ENCODE measurements around the gene PGC. TPM values are rescaled to one million over a fixed set of nuclear protein-coding genes. Genes with fewer than 3 reads are reported as not detected.

Gene PGC
- total RNA-seq, 1 donor from 2014 or later: not detected

GRCh38 chr6:41736800-41737555 is 10.2 kb downstream of the PGC start:
- Mint-ChIP-seq H3K27me3 (ENCODE audit: low read depth) (no peaks in the 10 kb centered on the region), H3K4me1 (ENCODE audit: low read depth) (peaks cover 15% of the 10 kb centered on the region), H3K36me3 (ENCODE audit: low read depth) (no peaks in the 10 kb centered on the region), H3K9me3 (no peaks in the 10 kb centered on the region), H3K4me3 (ENCODE audit: low read depth) (no peak overlapping the region), H3K27ac (no peak overlapping the region)
- DNase-seq (ENCODE audit: low spot score): no peak
- intact Hi-C loops (cut with micrococcal nuclease): loop anchor here (10.0 kb wide), 1 partner anchor 662 kb away; the partner anchor contains the start of genes NFYA and OARD1

- no peaks in the 10 kb centered on the region for H3K27me3 Mint-ChIP-seq (ENCODE audit: low read depth)
- DNase-seq (ENCODE audit: low spot score): no peak
- peaks cover 19% of the 10 kb centered on the region for H3K4me1 Mint-ChIP-seq (ENCODE audit: low read depth)
- H3K36me3 Mint-ChIP-seq (ENCODE audit: low read depth): no peaks in the 10 kb centered on the region
- no peaks in the 10 kb centered on the region for H3K9me3 Mint-ChIP-seq
- peak overlapping the region; percentile 72 for H3K4me3 Mint-ChIP-seq (ENCODE audit: low read depth)
- H3K27ac Mint-ChIP-seq: no peak overlapping the region
- intact Hi-C loops (cut with micrococcal nuclease): loop anchor here (10.0 kb wide), 1 partner anchor 661 kb away; the partner anchor contains the start of genes NFYA and OARD1
Observed at GRCh38 chr6:41736186-41736733, 10.9 kb downstream of the PGC start.

- Mint-ChIP-seq H3K4me3 (ENCODE audit: low read depth) (peak within 1 kb of the TSS; percentile 72), H3K27me3 (ENCODE audit: low read depth) (no peaks in the 10 kb centered on the region), H3K36me3 (ENCODE audit: low read depth) (no peaks in the 10 kb centered on the region), H3K27ac (no peak within 1 kb of the TSS), H3K4me1 (ENCODE audit: low read depth) (peaks cover 23% of the 10 kb centered on the region), H3K9me3 (no peaks in the 10 kb centered on the region)
- peak; percentile 92 for DNase-seq (ENCODE audit: low spot score)
- intact Hi-C loops (cut with micrococcal nuclease): loop anchor here (1.0 to 10.0 kb wide), 5 partner anchors 29 to 661 kb away; partner anchors contain the start of genes NFYA, OARD1, PRICKLE4 and TAF8
Observed at GRCh38 chr6:41735427-41736185, 11.6 kb downstream of the PGC start, which contains the start of gene TFEB. TSS of gene TFEB (minus strand) at chr6:41735608. CDS start at chr6:41691213, 44,395 bp downstream.

- intact Hi-C loops (cut with micrococcal nuclease): loop anchor here (1.0 to 10.0 kb wide), 6 partner anchors 28 to 660 kb away; partner anchors contain the start of genes NFYA, OARD1, PRICKLE4 and TAF8
- peaks cover 30% of the 10 kb centered on the region for H3K4me1 Mint-ChIP-seq (ENCODE audit: low read depth)
- peak overlapping the region; percentile 72 for H3K4me3 Mint-ChIP-seq (ENCODE audit: low read depth)
- DNase-seq (ENCODE audit: low spot score): peak; percentile 62
- H3K27ac Mint-ChIP-seq: no peak overlapping the region
- no peaks in the 10 kb centered on the region for H3K27me3 Mint-ChIP-seq (ENCODE audit: low read depth)
- no peaks in the 10 kb centered on the region for H3K36me3 Mint-ChIP-seq (ENCODE audit: low read depth)
- H3K9me3 Mint-ChIP-seq: no peaks in the 10 kb centered on the region
Observed at GRCh38 chr6:41734666-41735426, 12.4 kb downstream of the PGC start.

DNA sequence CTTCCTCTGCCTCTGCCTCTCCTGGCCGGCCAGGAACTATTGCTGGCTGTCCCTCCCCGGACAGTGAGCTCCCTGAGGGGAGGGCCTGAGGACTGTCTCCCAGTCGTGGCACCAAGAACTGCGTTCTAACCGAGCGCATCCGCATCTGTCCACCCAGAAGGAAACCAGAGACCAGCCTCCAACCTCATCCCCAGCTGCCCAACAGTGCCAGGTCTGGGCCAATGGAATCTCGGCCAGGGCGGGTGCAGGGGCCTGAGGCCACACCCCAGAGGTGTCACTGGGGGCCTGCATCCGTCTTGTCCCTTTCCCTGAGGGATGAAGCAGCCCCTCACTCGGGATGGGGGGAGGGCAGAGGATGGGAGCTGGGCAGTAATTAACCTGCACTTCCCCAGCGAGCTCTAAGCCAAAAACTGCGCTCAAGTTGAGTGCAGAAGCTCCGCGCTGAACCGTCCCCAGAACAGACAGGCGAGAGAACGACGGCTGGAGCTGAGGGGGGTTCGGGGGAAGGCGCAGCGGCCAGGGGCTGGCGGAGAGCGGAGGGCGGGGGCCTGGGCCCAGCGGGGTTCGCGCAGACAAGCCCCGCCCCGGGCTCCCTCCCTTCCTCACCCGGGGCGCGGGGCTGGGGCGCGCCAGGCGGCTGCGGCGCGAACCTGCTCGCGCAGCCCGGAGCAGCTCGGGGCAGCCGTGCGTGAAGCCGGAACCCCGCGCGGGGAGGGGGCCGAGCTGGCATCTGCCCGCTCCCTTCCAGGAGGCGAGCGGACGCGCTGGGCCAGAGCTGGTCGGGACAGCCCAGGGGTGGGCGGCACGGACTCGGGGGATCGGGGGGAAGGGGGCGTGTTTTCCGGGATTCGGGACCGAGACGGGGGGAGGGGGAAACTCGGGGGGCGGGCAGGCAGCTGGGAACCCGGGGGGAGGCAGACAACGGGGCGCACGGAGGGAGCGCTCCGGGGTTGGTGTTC is 13.2 kb downstream of the PGC start:
- Mint-ChIP-seq H3K36me3 (ENCODE audit: low read depth) (no peaks in the 10 kb centered on the region), H3K27me3 (ENCODE audit: low read depth) (no peaks in the 10 kb centered on the region), H3K27ac (peak overlapping the region; percentile 65), H3K4me1 (ENCODE audit: low read depth) (peaks cover 30% of the 10 kb centered on the region), H3K4me3 (ENCODE audit: low read depth) (peak overlapping the region; percentile 82), H3K9me3 (no peaks in the 10 kb centered on the region)
- DNase-seq (ENCODE audit: low spot score): peak; percentile 62
- intact Hi-C loops (cut with micrococcal nuclease): loop anchor here (1.0 to 10.0 kb wide), 5 partner anchors 27 to 659 kb away; partner anchors contain the start of genes NFYA, OARD1, TAF8 and TOMM6

DNA sequence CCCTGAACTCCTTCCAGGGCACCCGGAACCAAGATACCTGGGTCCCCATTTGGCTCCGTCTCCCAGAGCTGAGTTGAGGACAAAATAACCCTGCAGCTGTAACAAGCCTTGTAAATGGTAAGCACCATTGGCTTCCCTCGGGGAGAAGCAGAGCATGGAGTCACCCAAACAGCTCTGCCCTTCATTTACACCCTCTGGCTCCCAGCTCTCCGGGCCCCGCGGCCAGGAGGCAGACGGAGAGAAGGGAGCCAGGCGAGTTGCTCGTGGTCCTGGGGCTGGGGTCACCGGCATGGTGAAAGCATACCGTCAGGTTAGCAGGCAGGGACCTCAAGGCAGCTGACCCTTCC is 13.9 kb downstream of the PGC start:
- Mint-ChIP-seq H3K36me3 (ENCODE audit: low read depth) (no peaks in the 10 kb centered on the region), H3K4me1 (ENCODE audit: low read depth) (peaks cover 30% of the 10 kb centered on the region), H3K9me3 (no peaks in the 10 kb centered on the region), H3K4me3 (ENCODE audit: low read depth) (peak overlapping the region; percentile 82), H3K27me3 (ENCODE audit: low read depth) (no peaks in the 10 kb centered on the region), H3K27ac (no peak overlapping the region)
- intact Hi-C loops (cut with micrococcal nuclease): loop anchor here (10.0 kb wide), 1 partner anchor 659 kb away; the partner anchor contains the start of genes NFYA and OARD1
- no peak for DNase-seq (ENCODE audit: low spot score)

DNA sequence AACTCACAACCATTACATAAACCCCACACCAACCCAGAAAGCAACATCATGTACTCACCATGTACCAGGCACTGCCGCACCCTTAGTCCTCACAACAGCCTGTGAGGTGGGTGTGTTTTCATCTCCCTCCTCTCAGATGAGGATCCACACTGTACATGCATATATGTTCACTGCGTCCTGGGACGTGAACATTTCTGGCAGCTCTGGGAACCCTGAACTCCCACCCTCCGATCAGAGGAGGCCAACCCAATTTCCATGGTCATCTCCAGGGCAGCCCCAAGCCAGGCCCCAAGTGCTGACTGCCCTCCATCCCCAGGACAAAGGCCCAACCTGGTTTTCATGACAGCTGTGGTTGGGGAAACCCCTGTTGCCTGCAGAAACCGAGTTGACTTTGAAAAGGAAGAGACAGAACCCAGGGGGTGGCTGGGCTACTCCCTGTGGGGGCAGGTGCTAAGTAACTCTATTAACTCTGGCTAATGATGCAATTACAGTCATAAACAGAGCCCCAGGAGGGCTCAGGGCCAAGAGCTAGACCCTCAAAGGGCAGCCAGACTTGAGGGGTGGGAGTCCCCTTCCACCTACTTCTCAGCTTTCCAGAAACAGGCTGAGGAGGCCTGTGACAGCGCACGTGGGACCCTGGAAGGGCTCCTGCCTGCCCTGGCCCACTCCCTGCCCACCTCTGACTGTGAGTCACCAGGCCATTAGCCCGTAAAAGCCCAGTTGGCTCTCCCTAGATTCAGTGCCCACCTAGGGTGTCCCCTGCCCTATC is 14.4 kb downstream of the PGC start:
- Mint-ChIP-seq H3K27me3 (ENCODE audit: low read depth) (no peaks in the 10 kb centered on the region), H3K4me1 (ENCODE audit: low read depth) (peaks cover 30% of the 10 kb centered on the region), H3K27ac (peak overlapping the region; percentile 1), H3K9me3 (no peaks in the 10 kb centered on the region), H3K4me3 (ENCODE audit: low read depth) (peak overlapping the region; percentile 82), H3K36me3 (ENCODE audit: low read depth) (no peaks in the 10 kb centered on the region)
- peak; percentile 40 for DNase-seq (ENCODE audit: low spot score)
- intact Hi-C loops (cut with micrococcal nuclease): loop anchor here (10.0 kb wide), 1 partner anchor 658 kb away; the partner anchor contains the start of genes NFYA and OARD1

GRCh38 chr6:41732149-41732548 is 15.0 kb downstream of the PGC start:
- peaks cover 31% of the 10 kb centered on the region for H3K4me1 Mint-ChIP-seq (ENCODE audit: low read depth)
- no peak for DNase-seq (ENCODE audit: low spot score)
- H3K9me3 Mint-ChIP-seq: no peaks in the 10 kb centered on the region
- no peaks in the 10 kb centered on the region for H3K36me3 Mint-ChIP-seq (ENCODE audit: low read depth)
- H3K27me3 Mint-ChIP-seq (ENCODE audit: low read depth): no peaks in the 10 kb centered on the region
- intact Hi-C loops (cut with micrococcal nuclease): loop anchor here (10.0 kb wide), 1 partner anchor 657 kb away; the partner anchor contains the start of genes NFYA and OARD1
- no peak overlapping the region for H3K4me3 Mint-ChIP-seq (ENCODE audit: low read depth)
- no peak overlapping the region for H3K27ac Mint-ChIP-seq

DNA sequence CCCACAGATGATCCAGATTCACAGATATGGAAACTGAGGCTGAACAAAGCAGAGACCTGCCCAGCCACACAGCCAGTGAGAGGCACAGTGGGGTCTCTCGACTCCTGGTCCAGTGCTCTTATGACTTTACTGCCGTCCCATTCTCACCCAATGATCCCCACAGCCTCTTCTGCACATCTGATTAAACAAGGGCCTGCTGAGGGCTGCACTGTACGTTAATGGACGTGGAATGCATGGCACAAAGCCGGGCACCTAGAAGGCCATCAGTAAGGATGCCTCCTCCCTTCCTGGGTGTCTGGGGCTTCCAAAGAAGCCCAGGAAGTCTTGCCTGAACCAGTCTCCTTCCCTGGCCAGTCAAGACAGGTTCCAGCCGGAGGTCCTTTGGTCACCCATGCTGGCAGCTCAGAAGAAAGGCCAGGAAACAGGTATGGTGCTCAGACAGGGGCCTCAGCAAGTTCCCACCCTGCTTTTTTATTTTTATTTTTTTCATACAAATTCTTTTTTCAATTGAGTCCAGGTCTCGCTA is 15.6 kb downstream of the PGC start:
- H3K27me3 Mint-ChIP-seq (ENCODE audit: low read depth): no peaks in the 10 kb centered on the region
- peaks cover 35% of the 10 kb centered on the region for H3K4me1 Mint-ChIP-seq (ENCODE audit: low read depth)
- H3K36me3 Mint-ChIP-seq (ENCODE audit: low read depth): no peaks in the 10 kb centered on the region
- H3K27ac Mint-ChIP-seq: no peak overlapping the region
- DNase-seq (ENCODE audit: low spot score): no peak
- intact Hi-C loops (cut with micrococcal nuclease): loop anchor here (10.0 kb wide), 1 partner anchor 657 kb away; the partner anchor contains the start of genes NFYA and OARD1
- no peak overlapping the region for H3K4me3 Mint-ChIP-seq (ENCODE audit: low read depth)
- H3K9me3 Mint-ChIP-seq: no peaks in the 10 kb centered on the region

DNA sequence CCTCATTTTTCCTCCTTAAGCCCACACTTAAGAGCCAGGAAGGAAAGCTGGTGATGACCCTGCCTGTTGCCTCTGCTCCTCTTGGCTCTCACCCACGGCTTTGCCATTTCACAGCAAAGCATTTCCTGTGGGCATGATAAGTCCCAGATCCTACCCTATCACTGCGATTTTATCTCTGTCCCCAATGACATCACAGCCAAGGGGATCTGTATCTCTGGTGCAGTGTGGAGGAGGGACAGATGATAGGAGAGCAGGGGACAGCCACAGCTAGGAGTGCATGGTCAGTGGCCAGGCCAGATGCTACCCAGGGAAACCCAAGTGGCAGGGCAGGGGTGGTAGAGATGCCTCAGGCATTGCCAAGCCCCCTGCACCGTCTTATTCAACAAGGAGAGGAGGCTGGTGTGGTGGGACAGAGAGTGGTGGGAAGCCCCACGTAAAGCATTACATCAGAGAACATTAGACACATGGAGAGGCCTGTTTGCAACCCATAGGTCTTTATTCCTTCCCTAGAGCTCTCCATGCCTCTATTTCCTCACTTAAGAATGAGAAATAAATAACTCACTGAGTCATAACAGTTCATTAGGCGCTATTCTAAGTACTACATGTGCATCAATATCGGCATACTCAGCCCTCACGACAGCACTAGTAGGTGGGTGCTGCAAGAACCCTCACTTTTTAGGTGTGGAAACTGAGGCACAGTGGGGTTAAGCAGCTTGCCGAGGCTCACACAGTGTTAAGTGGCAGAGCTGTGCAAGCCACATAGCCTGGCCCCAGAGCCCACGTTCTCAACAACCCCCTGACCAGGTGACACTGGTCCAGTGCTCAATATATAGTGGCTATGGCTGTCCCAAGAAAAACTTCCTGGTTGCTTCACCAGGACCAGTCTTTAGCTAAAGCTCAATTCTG is 16.4 kb downstream of the PGC start:
- intact Hi-C loops (cut with micrococcal nuclease): loop anchor here (10.0 kb wide), 1 partner anchor 656 kb away; the partner anchor contains the start of genes NFYA and OARD1
- Mint-ChIP-seq H3K4me3 (ENCODE audit: low read depth) (no peak overlapping the region), H3K27me3 (ENCODE audit: low read depth) (no peaks in the 10 kb centered on the region), H3K27ac (no peak overlapping the region), H3K4me1 (ENCODE audit: low read depth) (peaks cover 33% of the 10 kb centered on the region), H3K9me3 (no peaks in the 10 kb centered on the region), H3K36me3 (ENCODE audit: low read depth) (no peaks in the 10 kb centered on the region)
- no peak for DNase-seq (ENCODE audit: low spot score)

All from activated T-helper 2 cell treated with anti-CD3 and anti-CD28 coated beads, Interferon-gamma antibody, Interleukin-2, Interleukin-4, amounts not matched to agents 10 μg/mL and 5 μg/mL and 100 μg/mL, durations not matched to agents 14 hours and 24 hours and 36 hours (primary cell).